GM19452 (cell line): ENCODE data around the gene MYOG.

Source experiments
- ATAC-seq: cut with Tn5 transposase; IDR thresholded peaks from one replicate; pipeline ENCODE4 v1.9.1; 2021; ENCODE audit not compliant: unreplicated experiment

The MYOG gene

GRCh38 chr1:203091199-203091477 is 5.3 kb upstream of the MYOG start:
- no peak for ATAC-seq

GRCh38 chr1:203090421-203091198 is 4.8 kb upstream of the MYOG start:
- no peak for ATAC-seq

GRCh38 chr1:203089651-203090045 is 3.8 kb upstream of the MYOG start:
- no peak for ATAC-seq

GRCh38 chr1:203089001-203089650 is 3.3 kb upstream of the MYOG start:
- ATAC-seq = no peak

GRCh38 chr1:203088441-203088840 is 2.6 kb upstream of the MYOG start:
- ATAC-seq = no peak

- no peak for ATAC-seq
These were observed 1.4 kb upstream of the MYOG start for GRCh38 chr1:203086992-203087763.

GRCh38 chr1:203084588-203085527 is 954 bp downstream of the MYOG start:
- no peak for ATAC-seq

- ATAC-seq = no peak
These were observed 2.3 kb downstream of the MYOG start for GRCh38 chr1:203083463-203083921.

GRCh38 chr1:203082571-203083462 is 3.0 kb downstream of the MYOG start:
- ATAC-seq = no peak

GRCh38 chr1:203082231-203082505 is 3.6 kb downstream of the MYOG start:
- ATAC-seq = no peak

GRCh38 chr1:203081465-203082230 is 4.2 kb downstream of the MYOG start:
- no peak for ATAC-seq

- ATAC-seq = no peak
These were observed 5.4 kb downstream of the MYOG start for GRCh38 chr1:203080456-203080855.

GRCh38 chr1:203078478-203078877 is 7.3 kb downstream of the MYOG start:
- no peak for ATAC-seq

GRCh38 chr1:203077956-203078355 is 7.9 kb downstream of the MYOG start:
- no peak for ATAC-seq

- no peak for ATAC-seq
These were observed 8.4 kb downstream of the MYOG start for GRCh38 chr1:203077367-203077766.

- no peak for ATAC-seq
These were observed 9.7 kb downstream of the MYOG start for GRCh38 chr1:203076031-203076511.

- ATAC-seq = no peak
These were observed 10.4 kb downstream of the MYOG start for GRCh38 chr1:203075236-203076030.

GRCh38 chr1:203074610-203075009 is 11.2 kb downstream of the MYOG start:
- ATAC-seq = no peak
